Spinal cord (tissue), 10 donors: Measurements from ENCODE around the gene SLC6A17. TPM values are rescaled to one million over a fixed set of nuclear protein-coding genes. Genes with fewer than 3 reads are reported as not detected.

Source experiments
- DNase-seq, 6 donors: peaks; one replicate each; pipeline versions ENCODE4 v3.0.0 to v3.0.0-alpha.2; 2013 to 2015; ENCODE audit warnings: low spot score in 6 of 6, low read depth in 4 of 6
- H3K27ac ChIP-seq: one replicate; pipeline ENCODE4 v1.5.1; 2013; ENCODE audit warnings: low read depth, low read length, control low read depth
- H3K27me3 ChIP-seq: one replicate; pipeline ENCODE4 v1.6.1; 2013; ENCODE audit warnings: low read length; ENCODE audit not compliant: control insufficient read depth, insufficient read depth
- H3K36me3 ChIP-seq: one replicate; pipeline ENCODE4 v1.6.1; 2013; ENCODE audit warnings: low read length; ENCODE audit not compliant: control insufficient read depth, insufficient read depth
- H3K4me1 ChIP-seq: one replicate; pipeline ENCODE4 v1.6.1; 2013; ENCODE audit warnings: low read length; ENCODE audit not compliant: control insufficient read depth, insufficient read depth
- H3K4me3 ChIP-seq: one replicate; pipeline ENCODE4 v1.5.1; 2013; ENCODE audit warnings: low read depth, low read length, control low read depth
- H3K9me3 ChIP-seq: one replicate; pipeline ENCODE4 v1.6.1; 2013; ENCODE audit warnings: low read length; ENCODE audit not compliant: control insufficient read depth, insufficient read depth
- WGBS: methylation state at CpG from one replicate; pipeline ENCODE4 v1.1.5; 2013; ENCODE audit warnings: missing lambda C conversion rate; ENCODE audit not compliant: insufficient coverage; 5-methylcytosine and 5-hydroxymethylcytosine counted together
- polyA plus RNA-seq, 2 donors: library from polyadenylated mRNA; unstranded; fragments of 120-200 nt; gene quantifications; one replicate each; pipeline ENCODE4 v1.2.1, GENCODE V29; 2013; ENCODE audit not compliant: insufficient read length in 2 of 2
- total RNA-seq, 2 donors: library from RNA; depleted of rRNA in 1 of 2; stranded (reverse); fragments of 120-200 nt in 1 of 2; fragments of >200 nt in 1 of 2; gene quantifications; one replicate each; pipeline versions ENCODE4 v1.2.3 to v1.2.4, GENCODE V29; 2013 to 2014
- donor health status: healthy.

The SLC6A17 gene
- total and polyA plus RNA-seq, 4 donors, result 2.6 to 18.9 (median 13.5) TPM

DNA sequence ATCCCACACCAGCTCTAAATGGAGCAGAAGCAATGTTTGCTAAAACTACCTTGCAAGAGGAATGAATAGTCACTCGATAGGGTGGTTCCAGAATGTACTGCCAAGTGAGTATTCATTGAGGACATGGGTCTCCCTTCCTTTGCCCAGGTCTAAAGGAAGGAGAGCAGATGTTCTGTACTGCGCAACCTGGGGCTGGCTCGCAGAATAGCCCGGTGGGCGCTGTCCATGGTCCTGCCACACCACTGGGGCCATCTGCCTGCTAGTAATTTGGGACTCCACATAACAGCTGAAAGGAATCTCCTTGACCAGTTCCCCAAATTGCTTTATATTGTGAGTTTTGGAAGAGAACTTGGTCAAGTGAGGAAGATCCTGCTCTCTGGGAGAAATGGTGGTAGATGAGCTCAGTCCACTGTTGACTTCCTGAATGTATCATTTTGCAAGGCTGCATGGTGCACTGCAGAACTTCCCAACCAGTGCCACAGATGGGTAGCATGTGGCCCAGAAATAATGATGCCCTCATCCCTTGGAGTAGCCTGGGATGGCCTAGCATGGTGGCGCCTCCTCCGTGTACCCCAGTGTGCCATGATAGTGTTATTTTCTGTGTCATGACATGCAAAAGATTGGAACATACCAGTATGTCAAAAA is 5.7 kb downstream of the SLC6A17 start:
- 29% methylated on average over 7 of the region's 7 CpGs for WGBS
- peak in 1 of 6 donors; percentile 62 for DNase-seq
- Histone ChIP-seq H3K4me1 (peaks cover 13% of the 10 kb centered on the region), H3K9me3 (no peaks in the 10 kb centered on the region), H3K27me3 (peaks cover 22% of the 10 kb centered on the region), H3K27ac (no peak overlapping the region), H3K4me3 (no peak overlapping the region), H3K36me3 (no peaks in the 10 kb centered on the region)

DNA sequence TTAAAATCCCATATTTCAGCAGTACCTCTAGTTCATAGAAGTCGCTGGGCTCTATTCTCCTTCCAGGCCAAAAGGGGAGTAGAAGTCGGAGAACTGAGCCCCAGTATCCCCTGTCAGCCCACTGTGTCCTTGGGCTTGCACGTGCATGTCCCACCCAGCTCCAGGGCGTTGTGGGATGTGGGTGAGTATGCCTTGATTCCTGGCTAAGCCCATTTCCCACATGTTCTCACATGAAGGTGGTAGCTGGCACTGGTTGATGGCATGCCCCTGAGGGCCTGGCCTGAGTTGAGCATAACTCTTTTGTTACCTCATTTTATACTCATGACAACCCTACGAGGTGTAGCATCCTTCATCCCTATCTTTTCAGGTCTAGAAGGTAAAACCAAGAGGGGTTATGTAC is 8.0 kb downstream of the SLC6A17 start:
- WGBS, result 86% methylated on average over 3 of the region's 5 CpGs
- H3K9me3 ChIP-seq, result no peaks in the 10 kb centered on the region
- H3K36me3 ChIP-seq, result no peaks in the 10 kb centered on the region
- peaks cover under 1% of the 10 kb centered on the region for H3K27me3 ChIP-seq
- DNase-seq, result no peak
- no peak overlapping the region for H3K27ac ChIP-seq
- H3K4me3 ChIP-seq, result no peak overlapping the region
- H3K4me1 ChIP-seq, result peaks cover 16% of the 10 kb centered on the region

DNA sequence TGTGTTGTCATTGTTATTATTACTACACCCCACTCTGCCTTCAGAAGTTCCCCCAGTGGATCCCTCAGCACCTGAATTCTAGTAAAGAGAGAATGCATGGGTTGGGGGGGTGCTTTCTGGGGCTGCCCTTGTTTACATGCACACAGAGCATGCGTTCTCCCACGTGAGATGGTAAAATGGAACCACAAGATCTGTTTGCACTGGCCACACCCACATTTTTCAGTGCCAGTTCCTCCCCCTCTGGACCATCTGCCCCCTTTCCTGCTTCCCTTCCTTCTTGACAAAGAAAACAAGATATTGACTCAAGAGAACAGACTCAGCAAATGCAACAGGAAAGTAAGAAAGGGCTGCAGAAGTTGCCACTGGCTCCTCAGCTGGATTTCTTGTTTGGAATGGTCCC is 8.9 kb downstream of the SLC6A17 start:
- Histone ChIP-seq H3K27ac (no peak overlapping the region), H3K36me3 (no peaks in the 10 kb centered on the region), H3K27me3 (no peaks in the 10 kb centered on the region), H3K4me3 (no peak overlapping the region), H3K9me3 (no peaks in the 10 kb centered on the region), H3K4me1 (peaks cover 16% of the 10 kb centered on the region)
- WGBS, result 33% methylated on average over 1 of the region's 2 CpGs
- DNase-seq, result peak in 1 of 6 donors; percentile 35

DNA sequence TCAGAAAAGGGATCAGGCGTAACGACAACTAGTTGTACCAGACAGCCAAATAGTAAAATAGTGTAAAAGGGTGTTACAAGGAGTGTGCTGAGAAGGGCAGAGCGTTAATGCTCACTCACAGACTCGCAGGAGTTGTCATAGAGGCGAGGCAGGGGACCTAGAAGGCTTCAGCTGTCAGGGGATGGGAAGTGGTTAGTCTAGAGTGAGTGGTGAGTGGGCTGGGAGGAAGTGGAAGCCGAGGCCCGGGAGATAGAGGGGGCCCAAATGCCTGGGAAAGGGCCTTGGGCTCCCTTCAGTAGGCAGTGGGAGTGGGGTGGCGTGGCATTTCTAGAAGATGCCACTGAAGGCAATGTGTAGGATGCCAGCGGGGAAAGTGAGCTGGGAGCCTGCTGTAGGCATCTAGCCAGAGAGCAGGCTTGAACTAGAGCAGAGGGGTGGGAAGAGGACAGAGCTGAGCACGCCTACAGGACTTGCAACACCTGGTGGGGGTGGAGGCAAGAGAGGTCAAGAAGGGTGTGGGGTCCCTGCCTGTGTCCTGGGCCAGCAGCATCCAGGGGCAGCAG is 10.3 kb downstream of the SLC6A17 start:
- peaks cover 20% of the 10 kb centered on the region for H3K4me1 ChIP-seq
- no peak for DNase-seq
- H3K4me3 ChIP-seq, result no peak overlapping the region
- no peaks in the 10 kb centered on the region for H3K36me3 ChIP-seq
- WGBS, result 84% methylated on average over 10 of the region's 10 CpGs
- H3K27me3 ChIP-seq, result no peaks in the 10 kb centered on the region
- no peaks in the 10 kb centered on the region for H3K9me3 ChIP-seq
- H3K27ac ChIP-seq, result no peak overlapping the region

DNA sequence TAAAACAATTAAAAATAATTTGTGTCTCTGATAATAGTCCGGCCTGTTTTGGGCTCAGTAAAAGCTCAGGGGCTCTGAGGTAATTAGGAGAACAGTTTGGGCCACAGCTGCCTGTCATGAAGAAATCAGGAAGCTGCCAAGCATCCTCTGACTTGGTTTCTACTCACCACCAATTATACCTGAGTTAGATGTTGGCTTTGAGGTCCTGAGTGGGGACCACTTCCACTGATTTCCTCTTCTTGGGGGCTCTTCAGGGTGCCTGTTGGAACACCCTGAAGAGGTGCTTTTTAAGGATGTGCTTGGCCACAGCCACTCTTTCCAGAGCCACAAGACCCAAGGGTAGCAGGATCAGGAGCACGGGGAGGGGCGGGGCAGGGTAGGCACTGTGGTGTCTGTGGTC is 10.9 kb downstream of the SLC6A17 start:
- Histone ChIP-seq H3K27me3 (no peaks in the 10 kb centered on the region), H3K36me3 (no peaks in the 10 kb centered on the region), H3K9me3 (no peaks in the 10 kb centered on the region), H3K4me3 (no peak overlapping the region), H3K27ac (no peak overlapping the region), H3K4me1 (peaks cover 21% of the 10 kb centered on the region)
- WGBS, result no CpG with 5 or more reads among the region's 3 CpGs
- no peak for DNase-seq

DNA sequence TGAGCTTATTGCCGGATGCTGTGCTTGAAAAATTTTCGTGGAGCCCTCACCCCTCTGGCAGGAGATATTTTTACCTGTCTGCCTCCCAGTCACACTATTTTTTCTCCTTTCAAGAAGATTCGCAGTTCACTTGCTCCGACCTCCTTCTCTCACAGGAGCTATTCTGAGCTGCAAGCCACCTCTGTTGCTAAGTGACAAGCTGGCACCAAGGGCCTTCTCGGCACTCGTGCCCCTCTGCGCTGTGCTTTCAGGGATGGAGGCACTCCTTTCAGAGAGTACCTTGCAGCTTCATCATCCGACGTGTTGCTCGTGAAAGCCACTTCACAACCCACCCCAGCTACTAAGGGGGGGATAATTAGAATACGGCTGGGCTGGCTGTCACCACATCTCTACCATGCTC is 11.6 kb downstream of the SLC6A17 start:
- Histone ChIP-seq H3K9me3 (no peaks in the 10 kb centered on the region), H3K4me3 (no peak overlapping the region), H3K27ac (no peak overlapping the region), H3K4me1 (peaks cover 21% of the 10 kb centered on the region), H3K36me3 (no peaks in the 10 kb centered on the region), H3K27me3 (no peaks in the 10 kb centered on the region)
- 14% methylated on average over 5 of the region's 11 CpGs for WGBS
- peak in 4 of 6 donors; percentile 20 to 87 (median 60) for DNase-seq

DNA sequence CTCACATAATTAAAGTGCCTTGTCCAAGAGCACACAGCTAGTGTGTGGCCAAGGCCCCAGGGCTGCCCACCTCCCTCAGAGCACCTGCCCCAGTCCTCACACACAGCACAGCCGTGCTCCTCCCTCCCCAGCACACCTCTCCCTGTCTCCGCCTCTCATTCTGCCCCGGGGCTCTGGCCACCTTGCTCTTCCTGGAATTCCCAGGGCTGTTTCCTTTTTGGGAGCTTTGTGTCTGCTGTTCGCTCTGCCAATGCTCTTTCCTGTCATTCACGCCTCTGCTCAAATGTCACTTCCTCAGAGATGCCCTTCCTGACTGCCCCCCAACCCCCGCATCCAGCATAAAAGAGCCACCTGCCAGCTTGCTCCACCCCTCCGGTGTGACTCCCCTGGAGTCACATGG is 13.3 kb downstream of the SLC6A17 start:
- H3K4me3 ChIP-seq, result no peak overlapping the region
- no peak overlapping the region for H3K27ac ChIP-seq
- no peaks in the 10 kb centered on the region for H3K27me3 ChIP-seq
- no peaks in the 10 kb centered on the region for H3K9me3 ChIP-seq
- no peak for DNase-seq
- H3K4me1 ChIP-seq, result peaks cover 21% of the 10 kb centered on the region
- 77% methylated on average over 7 of the region's 7 CpGs for WGBS
- peaks cover 2% of the 10 kb centered on the region for H3K36me3 ChIP-seq

DNA sequence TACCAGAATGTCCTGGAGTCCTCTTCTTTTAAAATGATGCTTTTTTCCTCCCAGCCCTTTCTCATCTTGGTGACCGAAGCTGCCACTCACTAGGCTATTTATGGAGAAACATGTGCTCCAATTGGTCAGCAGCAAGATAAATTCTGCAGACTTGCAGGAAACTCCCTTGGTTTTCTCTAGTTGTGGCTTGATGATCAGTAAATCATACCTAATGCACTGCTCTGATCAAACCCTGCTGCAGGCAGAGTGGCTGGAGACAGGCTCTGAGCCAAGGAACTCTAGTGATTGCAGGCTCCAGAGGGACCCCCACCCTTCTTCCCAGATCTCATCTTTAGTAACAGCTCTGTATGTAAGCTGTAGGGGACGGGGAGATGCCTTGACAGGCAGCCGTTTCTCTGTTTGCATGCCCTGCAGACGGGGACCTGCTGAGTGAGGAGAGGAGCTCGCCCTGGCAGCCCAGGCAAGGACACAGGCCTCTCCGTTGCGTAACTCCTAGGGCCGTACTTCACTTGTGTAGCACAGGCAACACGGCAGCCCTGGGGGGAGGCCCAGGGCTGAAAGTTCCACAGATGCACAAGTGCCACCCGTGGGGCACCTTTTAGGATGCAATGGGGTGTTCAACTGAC is 14.5 kb downstream of the SLC6A17 start:
- Histone ChIP-seq H3K27me3 (no peaks in the 10 kb centered on the region), H3K4me1 (peaks cover 21% of the 10 kb centered on the region), H3K9me3 (no peaks in the 10 kb centered on the region), H3K4me3 (no peak overlapping the region), H3K36me3 (peaks cover 2% of the 10 kb centered on the region), H3K27ac (no peak overlapping the region)
- WGBS, result 59% methylated on average over 10 of the region's 10 CpGs
- DNase-seq, result peak in 1 of 6 donors; percentile 71

DNA sequence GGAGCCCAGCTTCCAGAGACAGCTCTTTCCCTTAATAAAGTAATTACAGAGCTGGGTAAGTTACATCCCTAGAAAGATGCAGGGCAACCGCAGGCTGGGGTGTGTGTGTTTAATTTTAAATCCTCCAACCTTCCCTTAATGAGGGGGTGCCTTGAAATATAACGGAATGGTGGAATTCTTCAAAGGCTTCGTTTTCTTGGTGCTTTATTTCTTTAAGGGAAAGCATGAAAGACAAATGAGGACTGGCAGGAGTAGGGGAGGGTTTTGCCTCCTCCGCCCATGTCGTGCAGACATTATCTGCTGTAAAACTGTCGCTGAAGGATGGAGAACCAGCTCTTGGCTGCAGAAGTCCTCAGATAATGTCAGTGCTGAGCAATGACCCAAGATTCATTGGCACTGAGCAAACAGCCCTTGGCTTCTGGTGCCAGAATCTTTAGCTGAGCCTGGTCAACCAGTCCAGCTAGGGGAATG is 15.5 kb downstream of the SLC6A17 start:
- DNase-seq, result peak in 1 of 6 donors; percentile 66
- Histone ChIP-seq H3K36me3 (peaks cover 2% of the 10 kb centered on the region), H3K27me3 (no peaks in the 10 kb centered on the region), H3K27ac (no peak overlapping the region), H3K4me1 (peaks cover 22% of the 10 kb centered on the region), H3K9me3 (no peaks in the 10 kb centered on the region), H3K4me3 (no peak overlapping the region)
- WGBS, result 62% methylated on average over 4 of the region's 6 CpGs

DNA sequence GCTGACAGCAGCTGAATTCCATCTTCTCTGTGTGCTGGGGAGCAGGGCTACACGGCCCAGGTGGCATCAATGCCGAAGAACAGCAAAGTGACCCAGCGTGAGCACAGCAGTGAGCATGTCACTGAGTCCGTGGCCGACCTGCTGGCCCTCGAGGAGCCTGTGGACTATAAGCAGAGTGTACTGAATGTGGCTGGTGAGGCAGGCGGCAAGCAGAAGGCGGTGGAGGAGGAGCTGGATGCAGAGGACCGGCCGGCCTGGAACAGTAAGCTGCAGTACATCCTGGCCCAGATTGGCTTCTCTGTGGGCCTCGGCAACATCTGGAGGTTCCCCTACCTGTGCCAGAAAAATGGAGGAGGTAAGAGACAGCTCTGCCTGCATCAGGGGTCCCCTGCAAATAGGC is 16.6 kb downstream of the SLC6A17 start:
- Histone ChIP-seq H3K4me1 (peaks cover 24% of the 10 kb centered on the region), H3K9me3 (no peaks in the 10 kb centered on the region), H3K27me3 (no peaks in the 10 kb centered on the region), H3K27ac (no peak overlapping the region), H3K36me3 (peaks cover 4% of the 10 kb centered on the region), H3K4me3 (no peak overlapping the region)
- DNase-seq, result no peak
- 90% methylated on average over 11 of the region's 11 CpGs for WGBS
